GM18519 (cell line): ENCODE measurements around the gene JCAD.
"Not testable (repeated sequence)": the region's sequence is repeated elsewhere in the genome, so short reads cannot be mapped to it uniquely, and the experiment has no call there.

Experiments used
- ATAC-seq: cut with Tn5 transposase; IDR thresholded peaks from one replicate; pipeline ENCODE4 v1.9.1; 2021; ENCODE audit warnings: mild to moderate bottlenecking, moderate library complexity; ENCODE audit not compliant: unreplicated experiment, low FRiP score

Gene JCAD

GRCh38 chr10:30059209-30060107 lies at the start of gene JCAD:
TSS of gene JCAD (minus strand) at chr10:30059586. CDS start at chr10:30047812, 11,774 bp downstream.
- no peak for ATAC-seq

GRCh38 chr10:30106987-30107386 lies 47.6 kb upstream of the JCAD start:
- no peak for ATAC-seq

GRCh38 chr10:30103595-30104320 lies 44.4 kb upstream of the JCAD start:
- no peak for ATAC-seq

GRCh38 chr10:30099706-30100105 lies 40.3 kb upstream of the JCAD start:
- ATAC-seq, result not testable (repeated sequence)

GRCh38 chr10:30099101-30099500 lies 39.7 kb upstream of the JCAD start:
- no peak for ATAC-seq

GRCh38 chr10:30098629-30099028 lies 39.2 kb upstream of the JCAD start:
- no peak for ATAC-seq

GRCh38 chr10:30096564-30096963 lies 37.2 kb upstream of the JCAD start:
- no peak for ATAC-seq

GRCh38 chr10:30095631-30096422 lies 36.4 kb upstream of the JCAD start:
- ATAC-seq, result no peak

- no peak for ATAC-seq
Observed at GRCh38 chr10:30094601-30095000, 35.2 kb upstream of the JCAD start.

- no peak for ATAC-seq
Observed at GRCh38 chr10:30093303-30093950, 34.0 kb upstream of the JCAD start.

GRCh38 chr10:30092151-30092790 lies 32.9 kb upstream of the JCAD start:
- no peak for ATAC-seq

GRCh38 chr10:30091136-30091535 lies 31.8 kb upstream of the JCAD start:
- no peak for ATAC-seq

- ATAC-seq, result no peak
Observed at GRCh38 chr10:30088178-30088577, 28.8 kb upstream of the JCAD start.

GRCh38 chr10:30083934-30084333 lies 24.5 kb upstream of the JCAD start:
- no peak for ATAC-seq

GRCh38 chr10:30081182-30081581 lies 21.8 kb upstream of the JCAD start:
- ATAC-seq, result no peak

GRCh38 chr10:30080161-30080560 lies 20.8 kb upstream of the JCAD start:
- ATAC-seq, result no peak

GRCh38 chr10:30079408-30079807 lies 20.0 kb upstream of the JCAD start:
- no peak for ATAC-seq

GRCh38 chr10:30075481-30075880 lies 16.1 kb upstream of the JCAD start:
- no peak for ATAC-seq

- no peak for ATAC-seq
Observed at GRCh38 chr10:30074933-30075332, 15.5 kb upstream of the JCAD start.

GRCh38 chr10:30074090-30074489 lies 14.7 kb upstream of the JCAD start:
- ATAC-seq, result no peak
